Left lobe of liver (tissue), 2 donors: ENCODE results near the gene DEPDC5. TPM values are rescaled to one million over a fixed set of nuclear protein-coding genes. Genes with fewer than 3 reads are reported as not detected.

Source experiments
- ATAC-seq: fragments of 200-7000 bp; cut with Tn5 transposase; one replicate; pipeline ENCODE4 v1.9.1; 2020; ENCODE audit warnings: mild to moderate bottlenecking, moderate library complexity
- DNase-seq: peaks from one replicate; pipeline ENCODE4 v3.0.0-alpha.2; 2020; ENCODE audit warnings: low spot score
- total RNA-seq: library from RNA; stranded (reverse); gene quantifications from one replicate; pipeline ENCODE4 v1.2.1, GENCODE V29; 2021
- donor health status: DM: no; HTN: no; CAD: no; lungs with moderate emphysema.
- donor health status: DM: no; HTN: yes; CAD: no.

Gene DEPDC5
- total RNA-seq, 1 donor from 2014 or later: 18.1 TPM

DNA sequence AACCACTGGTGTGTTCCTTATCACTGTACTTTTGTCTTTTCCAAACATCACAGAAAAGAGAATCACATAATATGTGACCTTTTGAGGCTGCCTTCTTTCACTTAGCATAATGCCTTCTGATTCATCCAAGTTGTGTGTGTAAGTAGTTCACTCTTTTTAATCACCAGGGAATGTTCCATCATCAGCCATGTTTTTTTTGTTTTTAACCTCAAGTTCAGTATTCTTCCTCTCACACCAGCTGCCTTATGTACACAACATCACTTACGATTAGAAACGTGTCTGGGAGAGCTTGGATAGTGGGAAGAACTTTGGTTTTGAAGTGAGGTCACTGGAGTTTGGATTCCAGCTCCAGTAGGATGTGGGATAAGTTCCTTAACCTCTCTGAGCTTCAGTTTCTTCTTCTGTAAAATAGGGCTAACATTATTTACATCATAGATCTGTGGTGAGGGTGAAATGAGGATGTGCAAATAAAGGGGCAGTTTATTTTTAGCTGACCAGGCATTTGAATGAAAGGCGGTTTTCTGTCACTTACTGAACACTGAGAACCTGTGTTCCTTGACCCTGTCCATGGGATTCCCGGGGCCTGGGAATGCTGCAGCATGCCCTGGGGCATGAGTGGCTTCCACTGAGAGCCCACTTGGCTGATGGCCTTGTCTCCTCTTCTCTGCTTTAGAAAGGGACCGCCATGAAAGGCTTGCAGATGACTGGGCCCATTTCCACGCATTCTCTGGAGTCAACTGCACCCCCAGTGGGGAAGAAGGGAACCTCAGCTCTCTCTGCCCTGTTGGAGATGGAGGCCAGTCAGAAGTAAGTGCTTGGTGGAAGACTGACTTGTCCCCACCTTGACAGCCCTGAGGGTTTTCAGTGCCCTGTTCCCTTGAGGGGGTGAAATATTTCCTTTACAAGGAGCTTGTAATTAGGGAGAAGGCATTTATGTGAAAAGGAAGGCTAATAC lies 92.6 kb downstream of the DEPDC5 start:
- DNase-seq (no peak), ATAC-seq (peak; percentile 53)

DNA sequence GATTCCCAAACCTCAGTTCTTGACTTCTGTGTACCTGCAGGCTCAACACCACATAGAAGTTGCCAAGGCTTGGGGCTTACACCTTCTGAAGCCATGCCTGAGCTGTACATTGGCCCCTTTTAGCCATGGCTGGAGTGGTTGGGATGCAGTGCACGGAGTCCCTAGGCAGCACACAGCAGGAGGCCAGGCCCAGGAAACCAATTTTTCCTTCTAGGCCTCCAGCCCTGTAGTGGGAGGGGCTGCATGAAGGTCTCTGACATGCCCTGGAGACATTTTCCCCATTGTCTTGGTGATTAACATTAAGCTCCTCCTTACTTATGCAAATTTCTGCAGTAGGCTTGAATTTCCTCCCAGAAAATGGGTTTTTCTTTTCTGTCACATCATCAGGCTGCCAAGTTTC lies 94.6 kb downstream of the DEPDC5 start:
- ATAC-seq (no peak), DNase-seq (no peak)

DNA sequence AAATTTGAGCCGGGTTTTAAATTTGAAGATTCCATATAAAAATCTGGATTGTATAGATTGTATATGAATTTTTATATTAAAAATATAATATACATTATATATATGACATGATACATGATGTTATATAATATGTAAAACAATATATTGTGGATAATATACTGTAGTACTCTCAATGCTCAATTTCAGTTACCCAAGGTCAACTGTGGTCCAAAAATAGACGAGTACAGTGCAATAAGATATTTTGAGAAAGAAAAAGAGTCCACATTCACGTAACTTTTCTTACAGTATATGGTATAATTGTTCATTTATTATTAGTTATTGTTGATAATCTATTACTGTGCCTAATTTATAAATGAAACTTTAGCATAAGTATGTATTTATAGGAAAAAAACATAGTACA lies 96.3 kb downstream of the DEPDC5 start:
- no peak for DNase-seq
- ATAC-seq: no peak

GRCh38 chr22:31852691-31853421 lies 99.0 kb downstream of the DEPDC5 start:
- no peak for ATAC-seq
- no peak for DNase-seq

DNA sequence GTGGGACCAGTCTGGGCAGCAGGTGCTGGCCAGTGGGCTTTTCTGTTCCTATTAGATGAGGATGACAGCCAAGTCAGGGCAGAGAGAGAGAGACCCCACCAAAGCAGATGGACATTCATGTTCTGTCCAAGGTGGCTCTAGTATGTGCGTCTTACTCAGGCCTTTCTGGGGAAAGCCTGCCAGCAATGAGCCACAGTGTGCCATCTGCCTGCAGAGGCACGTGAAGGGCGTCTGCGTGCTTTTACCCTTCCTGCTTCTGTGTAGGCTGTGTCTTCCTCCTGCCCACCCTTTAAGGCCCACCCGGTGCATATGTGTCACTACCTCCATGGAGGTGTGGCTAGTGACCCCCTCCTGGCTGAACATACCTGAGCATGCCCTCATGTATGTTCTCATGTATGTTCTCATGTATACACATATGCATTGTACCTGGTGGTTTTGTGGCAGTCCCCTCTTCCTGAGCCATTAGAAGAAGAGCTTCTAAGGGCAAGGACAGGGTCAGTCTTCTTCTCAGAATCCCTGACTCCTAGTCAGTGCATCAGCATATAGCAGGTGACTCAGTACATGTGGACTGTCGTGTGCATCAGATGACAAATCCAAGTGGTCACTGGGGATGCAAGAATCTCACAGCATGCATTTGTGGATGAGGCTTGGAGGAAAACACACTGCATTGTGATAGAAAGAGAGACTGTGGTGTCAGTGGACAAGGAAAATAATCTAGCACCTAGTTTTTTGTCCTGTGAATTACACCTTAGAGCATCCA lies 100.1 kb downstream of the DEPDC5 start:
- ATAC-seq (no peak), DNase-seq (no peak)

- ATAC-seq (no peak), DNase-seq (no peak)
These were observed 103.4 kb downstream of the DEPDC5 start for GRCh38 chr22:31857247-31857646.

- ATAC-seq (no peak), DNase-seq (no peak)
These were observed 107.5 kb downstream of the DEPDC5 start for GRCh38 chr22:31861226-31861840.

DNA sequence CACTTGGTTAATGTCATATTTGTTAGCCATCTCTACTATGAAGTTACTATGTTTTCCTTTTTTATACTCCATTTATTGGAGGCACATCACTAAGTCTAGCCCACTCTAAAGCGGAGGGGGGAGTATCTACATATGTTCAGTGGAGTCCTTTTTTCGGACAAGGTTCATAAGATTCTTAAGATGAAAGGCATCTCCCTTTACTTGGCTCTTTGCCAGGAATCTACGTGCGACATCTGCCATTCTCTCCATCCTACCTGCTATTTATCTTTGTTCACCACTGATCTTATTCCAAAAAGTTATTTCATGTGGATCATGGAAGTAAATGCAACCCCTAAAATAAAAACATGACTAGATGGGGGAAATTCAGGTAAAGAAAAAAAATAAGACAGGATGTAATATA lies 113.1 kb downstream of the DEPDC5 start:
- DNase-seq: no peak
- ATAC-seq: no peak

DNA sequence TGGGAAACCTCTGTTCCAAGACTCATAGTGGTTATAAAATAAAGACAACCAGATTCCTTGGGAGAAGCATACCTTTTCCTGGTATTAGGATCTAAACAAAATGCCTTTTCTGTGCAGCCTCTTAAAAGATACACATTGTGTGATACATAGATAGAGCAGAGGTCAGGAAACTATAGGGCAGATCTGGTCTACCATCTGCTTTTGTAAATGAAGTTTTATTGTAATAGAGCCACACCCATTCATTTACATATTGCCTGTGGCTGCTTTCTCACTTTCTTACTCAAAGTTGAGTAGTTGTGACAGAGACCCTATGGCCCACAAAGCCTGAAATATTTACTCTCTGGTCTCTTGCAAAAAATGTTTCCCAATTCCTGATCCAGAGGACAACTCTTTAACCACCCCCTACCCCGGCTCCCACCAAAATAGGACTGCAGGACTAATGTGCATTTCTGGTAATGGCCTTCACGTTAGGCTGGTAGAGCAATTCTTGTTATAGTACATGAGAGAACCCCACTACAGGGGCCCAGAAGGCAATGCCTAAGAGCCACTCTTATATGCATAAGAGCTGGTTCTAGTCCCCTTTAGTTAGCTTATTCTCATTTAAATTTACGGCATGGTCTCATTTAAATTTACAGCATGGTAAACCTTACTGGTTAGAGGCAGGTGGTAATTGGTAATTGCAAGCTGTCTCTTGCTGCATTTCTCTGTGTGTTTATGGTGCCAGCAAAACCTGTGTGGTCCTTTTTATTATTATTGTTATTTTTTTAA lies 113.8 kb downstream of the DEPDC5 start:
- DNase-seq (no peak), ATAC-seq (no peak)

DNA sequence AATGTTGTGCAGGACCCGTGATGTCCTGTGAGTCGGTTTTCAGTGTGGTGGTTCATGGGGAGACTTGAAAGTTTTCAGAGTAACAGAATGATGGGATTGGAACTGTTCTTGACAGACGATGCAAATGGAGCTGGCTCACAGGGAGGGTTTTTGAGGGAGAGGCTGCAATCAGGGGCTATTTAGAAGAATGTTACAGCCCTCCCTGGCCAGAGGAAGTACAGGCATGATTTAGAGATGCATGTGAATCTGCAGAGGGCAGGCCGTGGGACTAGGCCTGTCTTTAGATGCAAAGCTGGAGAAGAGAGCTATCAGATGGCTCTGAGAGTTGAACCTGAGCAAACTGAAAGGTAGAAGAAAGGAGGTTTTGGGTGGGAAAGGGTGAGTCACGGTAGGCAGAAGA lies 115.9 kb downstream of the DEPDC5 start:
- no peak for ATAC-seq

DNA sequence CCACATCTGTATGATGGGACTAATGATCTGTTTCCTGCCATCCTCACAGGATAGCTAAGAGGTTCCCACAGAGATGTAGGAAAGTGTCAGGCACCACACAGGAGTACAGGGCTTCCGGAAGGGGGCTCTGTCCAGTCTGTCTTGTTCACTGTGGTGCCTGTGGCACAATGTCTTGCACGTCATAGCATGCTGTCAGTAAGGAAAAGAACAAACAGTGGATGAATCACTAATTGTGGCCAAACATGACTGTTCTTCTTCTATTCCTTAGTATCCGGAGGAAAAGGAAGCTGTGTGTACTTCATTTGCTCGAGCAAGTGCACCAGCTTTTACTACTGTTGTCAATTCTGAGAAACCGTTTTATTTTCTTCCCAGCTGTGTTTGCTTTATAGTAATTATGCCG lies 117.1 kb downstream of the DEPDC5 start:
- DNase-seq (no peak), ATAC-seq (no peak)

More for the DNA sequence above, 115.9 kb downstream of the DEPDC5 start:
- no peak for DNase-seq

DNA sequence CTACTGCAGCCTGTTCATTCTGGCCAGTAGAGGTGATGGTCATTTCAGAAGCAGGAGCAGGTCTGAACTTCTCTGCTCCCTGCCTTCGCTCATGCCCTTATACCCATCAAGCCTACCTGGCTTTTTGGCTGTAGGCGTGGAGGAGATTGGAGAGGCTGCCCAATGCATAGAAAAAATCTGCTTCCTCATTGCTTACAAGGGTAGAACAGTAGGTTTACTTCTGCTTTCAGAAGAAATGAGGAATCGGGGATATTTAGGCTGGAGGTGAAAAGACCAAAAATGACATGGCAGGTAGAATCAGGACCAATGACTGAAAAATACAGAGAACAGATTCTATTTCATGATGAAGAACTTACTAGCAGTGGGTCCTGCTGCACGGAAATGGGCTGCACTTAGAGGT lies 117.7 kb downstream of the DEPDC5 start:
- DNase-seq: no peak
- no peak for ATAC-seq

DNA sequence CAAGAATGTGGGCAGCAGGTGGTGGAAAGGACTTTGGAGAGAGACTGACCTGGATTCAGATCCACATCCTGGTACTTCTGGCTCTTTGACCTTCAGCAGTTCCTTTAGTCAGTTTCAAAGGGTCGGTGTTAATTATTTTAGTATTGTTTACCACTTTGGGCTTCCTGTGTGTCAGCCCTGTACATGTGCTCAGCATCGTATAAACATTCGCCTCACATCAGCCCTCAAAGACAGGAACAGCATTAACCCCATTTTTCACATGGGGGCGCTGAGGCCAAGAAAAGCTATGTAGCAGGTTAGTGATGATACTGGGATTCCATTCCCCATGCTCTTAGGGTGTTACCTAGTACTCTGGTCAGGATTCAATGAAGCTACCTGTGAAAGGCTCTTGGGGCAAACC lies 118.4 kb downstream of the DEPDC5 start:
- no peak for ATAC-seq
- DNase-seq: no peak

- DNase-seq: no peak
These were observed 121.0 kb downstream of the DEPDC5 start for GRCh38 chr22:31874821-31875220.

GRCh38 chr22:31876156-31876920 lies 122.5 kb downstream of the DEPDC5 start:
- ATAC-seq (no peak), DNase-seq (no peak)

More at GRCh38 chr22:31874821-31875220, 121.0 kb downstream of the DEPDC5 start:
- no peak for ATAC-seq

GRCh38 chr22:31879585-31879984 lies 125.8 kb downstream of the DEPDC5 start:
- DNase-seq (no peak), ATAC-seq (no peak)

- ATAC-seq (no peak), DNase-seq (no peak)
These were observed 127.4 kb downstream of the DEPDC5 start for GRCh38 chr22:31881200-31881599.

DNA sequence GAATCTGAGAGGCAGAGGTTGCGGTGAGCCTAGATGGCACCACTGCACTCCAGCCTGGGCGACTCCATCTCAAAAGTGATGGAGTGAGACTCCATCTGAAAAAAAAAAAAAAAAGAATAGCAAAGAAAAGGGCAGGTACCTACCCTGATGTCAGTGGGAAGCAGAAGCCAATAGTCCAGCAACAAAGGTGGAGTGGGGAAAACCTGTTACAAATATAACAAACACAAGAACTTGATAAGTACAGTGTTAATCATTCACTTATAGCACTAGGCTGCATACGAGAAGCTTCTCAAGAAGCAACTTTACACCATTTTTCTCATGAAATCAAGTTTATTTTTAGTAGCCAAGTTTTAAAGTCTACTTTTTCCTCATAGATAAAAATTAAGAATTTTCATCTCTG lies 128.0 kb downstream of the DEPDC5 start:
- ATAC-seq (no peak), DNase-seq (no peak)

GRCh38 chr22:31882971-31883370 lies 129.2 kb downstream of the DEPDC5 start:
- ATAC-seq: no peak
- no peak for DNase-seq
